Activated CD4-positive, alpha-beta T cell treated with anti-CD3 and anti-CD28 coated beads, Interleukin-2, amount 50 U/mL, for 4 hours (primary cell): ENCODE data around the gene AFF4.

Experiments
- DNase-seq, 2 experiments: peaks; one replicate each; pipeline ENCODE4 v3.0.0-alpha.2; 2020

Gene AFF4

DNA sequence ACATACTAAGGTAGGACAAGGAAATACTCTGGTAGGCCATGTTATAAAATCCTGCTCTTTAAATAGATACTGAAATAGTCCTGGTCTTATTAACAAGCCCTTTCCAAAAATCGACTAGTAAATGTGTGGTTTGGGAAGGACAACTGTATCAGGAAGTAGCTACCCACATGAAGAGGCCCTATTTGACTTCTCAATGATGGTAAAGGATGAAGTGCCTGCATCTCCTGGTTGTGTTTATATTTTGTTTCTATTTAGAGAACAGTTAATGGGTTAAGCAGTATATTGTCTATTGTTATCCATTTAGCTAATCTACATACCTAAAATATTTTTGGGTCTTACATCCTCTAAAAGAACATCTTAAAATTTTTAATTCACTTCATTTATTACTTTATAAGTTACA lies 109.6 kb downstream of the AFF4 start:
- DNase-seq, result no peak

DNA sequence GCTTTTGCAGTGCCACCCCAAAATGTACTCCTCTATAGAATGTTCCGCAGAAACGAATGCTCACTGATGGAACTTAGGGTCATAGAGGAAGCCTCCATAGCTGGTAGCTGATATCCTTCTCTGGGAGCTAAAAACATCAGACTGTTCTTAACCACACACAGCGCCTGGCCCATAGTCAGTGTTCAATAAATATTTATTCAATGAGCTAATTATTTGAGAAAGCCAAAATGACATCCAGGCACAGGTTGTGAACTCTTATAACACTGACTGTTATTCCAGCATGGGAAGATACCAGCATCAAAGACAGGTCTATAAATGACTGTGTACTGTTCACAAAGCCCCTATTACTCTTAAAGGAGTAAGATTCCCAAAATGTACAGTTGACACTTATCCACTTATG lies 110.1 kb downstream of the AFF4 start:
- DNase-seq, result no peak

DNA sequence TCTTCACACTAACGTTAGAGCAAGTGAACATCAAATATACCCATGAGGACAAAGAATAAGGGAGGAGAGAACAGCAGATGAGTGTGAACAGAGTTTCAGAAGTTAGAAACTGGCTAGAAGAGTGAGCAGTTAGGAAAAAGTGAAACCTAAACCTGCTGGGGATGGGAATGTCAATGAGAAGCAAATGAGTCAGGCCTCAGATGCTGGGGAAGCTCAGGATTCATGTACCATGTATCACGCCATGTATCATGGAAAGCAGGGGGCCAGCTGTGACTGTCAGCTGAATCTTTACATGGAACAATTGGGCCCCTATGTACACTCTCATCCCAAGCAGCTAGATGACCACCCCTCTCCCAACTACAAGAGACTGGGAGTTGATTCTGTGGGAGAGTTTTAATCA lies 113.4 kb downstream of the AFF4 start:
- DNase-seq, result no peak

DNA sequence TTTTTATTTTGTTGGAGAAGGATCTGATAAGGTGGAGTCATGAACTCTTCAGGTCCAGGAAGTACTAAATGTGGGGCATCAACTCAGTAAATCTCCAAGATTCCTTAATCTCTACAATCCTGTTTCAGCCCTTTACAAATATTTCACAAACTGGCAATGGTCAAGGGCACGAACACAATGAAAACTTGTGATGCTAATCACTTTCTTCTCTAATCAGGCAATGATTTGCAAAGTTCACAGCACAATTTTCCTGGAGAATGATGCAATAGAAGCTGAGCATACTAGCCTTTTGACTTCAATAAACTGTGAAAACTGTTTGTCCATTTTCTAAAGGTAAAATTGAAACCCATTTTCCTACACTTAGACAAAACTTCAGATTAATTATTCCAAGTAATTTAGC lies 114.1 kb downstream of the AFF4 start:
- no peak for DNase-seq

DNA sequence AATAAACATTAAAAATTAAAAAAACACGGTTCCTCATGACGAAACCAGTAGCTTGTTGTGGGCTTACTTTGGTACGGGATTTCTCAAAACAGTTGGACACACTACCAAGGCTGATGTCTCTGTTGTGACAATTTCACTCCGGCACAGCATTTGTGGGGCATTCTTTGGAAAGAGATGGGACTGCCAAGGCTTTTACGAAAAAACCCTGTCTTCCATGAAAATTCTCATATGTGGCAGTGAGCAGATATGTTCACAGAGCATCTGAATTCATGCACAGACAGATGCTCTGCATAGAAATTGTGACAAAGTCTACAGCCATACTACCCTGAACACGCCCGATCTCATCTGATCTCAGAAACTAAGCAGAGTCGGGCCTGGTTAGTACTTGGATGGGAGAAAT lies 115.2 kb downstream of the AFF4 start:
- no peak for DNase-seq

DNA sequence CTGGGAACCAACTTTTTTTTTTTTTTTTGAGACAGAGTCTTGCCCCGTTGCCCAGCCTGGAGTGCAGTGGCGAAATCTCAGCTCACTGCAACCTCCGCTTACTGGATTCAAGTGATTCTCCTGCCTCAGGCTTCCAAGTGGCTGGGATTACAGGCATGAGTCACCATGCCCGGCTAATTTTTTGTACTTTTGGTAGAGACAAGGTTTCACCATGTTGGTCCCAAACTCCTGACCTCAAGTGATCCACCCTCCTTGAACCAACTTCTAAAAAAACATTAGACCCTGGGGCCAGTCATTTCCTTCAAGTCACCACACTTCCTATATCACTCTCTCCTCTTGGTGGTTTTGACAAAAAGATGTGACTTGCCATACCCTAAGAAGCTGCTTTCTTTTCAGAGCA lies 122.1 kb downstream of the AFF4 start:
- DNase-seq, result no peak

DNA sequence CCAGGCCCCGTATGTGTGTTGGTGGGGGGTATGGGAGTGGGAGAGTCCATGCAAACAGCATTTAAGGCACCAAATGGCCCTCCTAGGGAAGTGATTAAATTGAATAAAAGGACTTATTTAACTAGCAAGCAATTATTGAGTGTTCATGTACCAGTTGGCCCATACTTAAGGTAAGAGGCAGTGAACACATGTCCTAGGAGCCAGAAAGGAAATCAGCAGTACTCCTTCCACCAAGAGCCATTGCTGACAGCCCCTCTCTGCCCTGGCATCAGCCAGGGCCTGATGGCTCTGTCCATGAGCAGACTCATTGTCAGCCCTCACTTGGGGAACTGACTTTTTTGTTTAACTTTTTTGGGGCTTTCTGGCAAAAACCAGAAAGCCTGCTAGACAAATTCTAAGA lies 122.5 kb downstream of the AFF4 start:
- no peak for DNase-seq

DNA sequence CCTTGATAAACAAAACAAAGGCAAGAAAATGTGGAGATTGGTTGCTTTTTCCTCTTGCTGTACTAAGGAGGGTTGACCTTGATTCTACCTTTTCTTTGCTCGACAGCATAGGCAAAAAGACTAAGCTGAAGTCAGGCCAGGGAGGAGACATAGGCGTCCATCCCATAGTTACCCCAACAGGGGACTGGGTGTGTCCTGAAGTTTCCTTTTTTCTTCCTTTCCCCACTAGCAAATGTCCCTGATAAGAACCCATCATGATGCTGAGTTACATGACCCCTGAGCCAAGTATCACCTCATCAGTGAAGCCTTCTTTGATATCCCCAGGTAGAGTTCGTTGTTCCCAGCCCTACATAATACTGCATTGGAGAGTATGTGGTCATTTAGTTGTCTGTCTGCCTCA lies 123.1 kb downstream of the AFF4 start:
- no peak for DNase-seq

DNA sequence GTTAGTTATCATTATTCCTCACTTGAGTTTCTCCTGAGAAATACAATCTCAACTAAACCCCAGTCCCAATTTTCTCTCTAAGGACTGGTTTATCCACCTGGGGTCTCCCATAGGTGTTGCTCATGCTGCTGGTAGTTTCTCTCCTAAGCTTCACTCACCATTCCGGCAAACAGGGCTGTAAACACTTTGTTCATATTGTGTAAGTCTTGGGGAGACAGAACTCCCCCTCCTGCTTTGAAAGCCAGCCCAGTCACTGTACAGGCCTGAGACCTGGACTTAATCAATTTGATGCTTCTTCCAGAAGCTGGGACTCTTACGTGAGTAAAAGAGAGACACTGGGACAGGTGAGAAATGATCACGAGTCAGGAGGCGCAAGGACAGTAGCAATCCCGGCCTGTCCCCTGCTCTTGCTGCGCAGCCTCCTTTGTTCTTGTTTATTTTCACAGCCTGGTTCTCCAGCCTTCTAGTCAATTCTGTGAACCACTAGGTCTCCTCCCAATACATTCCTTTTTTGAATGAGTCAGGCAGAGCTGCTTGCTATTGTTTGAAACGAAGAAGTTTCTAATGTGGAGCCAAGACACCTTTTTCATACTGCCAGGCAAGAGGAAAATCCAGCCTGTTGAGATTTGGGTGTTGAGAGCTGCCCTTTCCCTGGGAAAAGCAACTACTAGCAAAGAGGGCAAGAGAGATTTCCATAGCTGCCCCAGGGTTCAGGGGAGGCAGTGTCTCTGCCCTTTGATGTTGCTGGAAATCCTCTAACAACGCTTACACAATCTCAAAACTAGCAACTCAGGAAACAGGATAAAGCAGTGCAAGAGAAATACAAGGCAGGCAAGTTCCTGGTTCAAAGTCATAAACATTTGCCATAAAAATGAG lies 123.8 kb downstream of the AFF4 start:
- no peak for DNase-seq

DNA sequence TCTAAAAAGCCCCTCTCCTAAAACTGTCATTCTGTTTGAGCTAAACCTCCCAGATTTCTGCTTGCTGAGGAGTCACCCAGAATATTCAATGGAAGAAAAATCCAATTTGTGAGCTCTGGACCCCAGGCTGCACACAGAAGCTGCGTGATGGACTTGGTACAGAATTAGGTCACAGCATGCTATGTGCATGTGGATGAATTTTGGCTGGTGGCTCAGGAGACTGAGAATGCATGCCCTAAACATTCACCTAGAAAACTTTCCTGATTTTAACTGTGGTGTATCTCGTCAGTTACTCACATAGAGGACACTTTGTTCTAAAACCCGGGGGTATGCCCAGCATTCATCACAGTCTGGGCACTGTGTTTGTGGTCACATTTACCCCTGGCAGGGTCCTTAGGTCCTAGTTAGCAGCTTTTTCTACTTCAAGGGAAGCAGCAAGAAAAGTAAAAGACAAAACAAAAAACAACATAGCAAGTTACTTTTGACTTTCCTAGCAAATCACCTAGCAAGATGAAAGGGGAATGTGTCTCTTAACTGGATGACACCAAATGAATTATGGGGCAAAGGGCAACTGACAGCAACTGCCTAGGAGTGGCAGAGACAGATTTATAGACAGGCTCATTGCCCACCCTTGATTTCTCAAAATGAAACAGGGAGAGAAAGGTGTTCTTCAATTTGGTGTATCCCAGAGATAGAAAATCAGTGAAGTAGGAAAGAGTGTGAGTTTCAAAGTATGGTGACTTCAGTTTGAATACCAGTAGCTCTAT lies 124.7 kb downstream of the AFF4 start:
- DNase-seq, result no peak

DNA sequence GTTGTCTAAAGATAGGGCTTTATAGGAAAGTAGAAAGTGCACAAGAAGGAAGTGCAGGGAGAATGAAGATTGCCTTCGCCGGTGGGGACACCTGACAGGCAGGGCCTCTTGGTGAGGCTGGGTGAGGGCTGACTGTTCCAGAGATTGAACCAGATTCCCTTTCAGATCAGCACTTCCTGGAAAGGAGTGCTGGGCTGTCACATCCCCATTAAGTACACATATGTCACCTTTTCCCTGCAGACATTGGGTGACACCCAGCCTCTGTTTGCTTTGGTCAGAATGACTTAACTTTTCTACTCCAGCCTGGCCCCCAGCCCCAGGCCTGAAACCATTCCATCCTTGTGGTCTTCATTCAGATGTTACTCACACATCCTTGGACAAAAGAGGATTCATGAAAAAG lies 125.6 kb downstream of the AFF4 start:
- no peak for DNase-seq

DNA sequence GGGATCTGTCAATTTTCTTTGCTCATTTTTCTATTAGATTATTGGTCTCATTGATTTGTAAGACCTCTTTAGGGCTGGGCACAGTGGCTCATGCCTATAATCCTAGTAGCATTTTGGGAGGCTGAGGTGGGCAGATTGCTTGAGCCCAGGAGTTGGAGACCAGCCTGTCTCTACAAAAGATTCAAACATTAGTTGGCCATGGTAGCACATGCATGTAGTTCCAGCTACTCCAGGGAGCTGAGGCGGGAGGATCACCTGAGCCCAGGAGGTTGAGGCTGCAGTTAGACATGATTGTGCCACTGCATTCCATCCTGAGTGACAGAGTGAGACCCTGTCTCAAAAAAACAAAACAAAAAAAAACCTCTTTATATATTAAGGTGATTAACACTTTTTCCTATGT lies 126.6 kb downstream of the AFF4 start:
- DNase-seq, result no peak

DNA sequence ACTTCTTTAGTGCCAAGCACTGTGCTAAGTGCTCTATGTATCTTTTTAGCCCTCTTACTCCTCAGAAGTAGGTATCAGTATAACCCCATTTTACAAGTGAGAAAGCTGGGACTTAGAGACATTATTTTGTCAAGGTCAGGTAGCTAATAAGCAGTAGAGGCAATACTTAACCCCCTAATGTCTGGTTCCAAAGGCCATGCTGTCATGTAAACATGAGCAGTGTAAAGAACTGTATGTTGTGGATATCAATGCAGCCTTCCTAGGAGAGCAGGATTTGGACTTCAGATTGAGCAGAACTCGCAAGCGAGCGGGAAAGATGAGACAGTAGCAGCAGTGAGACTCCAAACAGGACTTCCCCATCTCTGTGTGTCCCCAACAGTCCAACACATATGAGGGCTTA lies 129.4 kb downstream of the AFF4 start:
- no peak for DNase-seq

DNA sequence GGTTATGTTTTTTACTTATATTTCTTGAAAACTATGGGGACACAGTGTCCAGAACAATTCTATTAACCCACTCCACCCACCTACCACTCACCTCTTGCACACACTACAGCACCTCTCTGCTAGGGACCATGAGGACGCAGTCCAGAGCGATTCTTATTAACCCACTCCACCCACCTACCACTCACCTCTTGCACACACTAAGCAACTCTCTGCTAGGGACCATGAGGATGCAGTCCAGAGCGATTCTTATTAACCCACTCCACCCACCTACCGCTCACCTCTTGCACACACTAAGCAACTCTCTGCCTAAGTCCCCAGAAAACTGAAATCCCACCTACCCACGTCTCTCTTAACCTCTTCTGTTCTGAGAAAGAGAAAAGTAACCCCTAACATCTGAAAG lies 130.8 kb downstream of the AFF4 start:
- no peak for DNase-seq

DNA sequence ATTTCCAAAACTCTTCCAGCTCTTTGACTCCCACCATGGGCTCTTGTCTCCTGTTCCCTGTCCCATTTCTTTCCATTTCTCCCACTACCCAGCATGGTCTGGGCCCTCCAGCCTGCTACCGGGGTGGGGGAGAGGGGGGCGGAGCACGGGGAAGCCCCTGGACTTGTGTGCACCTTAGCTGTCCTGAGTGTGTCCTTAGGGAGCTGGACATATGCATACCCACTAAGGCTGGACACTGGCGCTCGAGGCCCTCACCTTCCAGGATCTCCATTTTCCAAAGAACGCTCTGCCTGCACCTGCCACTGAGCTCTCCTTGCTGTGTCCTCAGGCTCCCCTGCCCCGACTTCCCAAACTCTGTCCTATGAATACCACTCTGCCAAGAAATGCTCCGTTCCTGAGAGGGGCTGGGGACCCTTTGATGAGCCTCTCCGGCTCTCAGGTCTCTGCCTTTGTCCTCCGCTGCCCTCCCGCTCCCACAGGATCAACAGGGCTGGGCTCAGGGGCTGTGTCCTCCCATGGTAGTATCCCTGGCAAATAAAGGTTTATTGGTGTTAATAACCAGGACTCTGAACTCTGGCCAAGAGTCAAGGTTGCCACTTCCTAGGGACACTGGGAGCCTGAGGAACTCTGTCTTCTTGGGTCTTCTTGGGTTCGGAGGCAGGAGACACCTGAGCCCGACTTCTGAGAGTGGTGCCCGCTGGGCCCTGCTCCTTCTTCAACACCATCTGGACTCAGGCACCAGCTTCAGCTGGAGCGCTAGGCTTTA lies 132.2 kb downstream of the AFF4 start:
- no peak for DNase-seq

DNA sequence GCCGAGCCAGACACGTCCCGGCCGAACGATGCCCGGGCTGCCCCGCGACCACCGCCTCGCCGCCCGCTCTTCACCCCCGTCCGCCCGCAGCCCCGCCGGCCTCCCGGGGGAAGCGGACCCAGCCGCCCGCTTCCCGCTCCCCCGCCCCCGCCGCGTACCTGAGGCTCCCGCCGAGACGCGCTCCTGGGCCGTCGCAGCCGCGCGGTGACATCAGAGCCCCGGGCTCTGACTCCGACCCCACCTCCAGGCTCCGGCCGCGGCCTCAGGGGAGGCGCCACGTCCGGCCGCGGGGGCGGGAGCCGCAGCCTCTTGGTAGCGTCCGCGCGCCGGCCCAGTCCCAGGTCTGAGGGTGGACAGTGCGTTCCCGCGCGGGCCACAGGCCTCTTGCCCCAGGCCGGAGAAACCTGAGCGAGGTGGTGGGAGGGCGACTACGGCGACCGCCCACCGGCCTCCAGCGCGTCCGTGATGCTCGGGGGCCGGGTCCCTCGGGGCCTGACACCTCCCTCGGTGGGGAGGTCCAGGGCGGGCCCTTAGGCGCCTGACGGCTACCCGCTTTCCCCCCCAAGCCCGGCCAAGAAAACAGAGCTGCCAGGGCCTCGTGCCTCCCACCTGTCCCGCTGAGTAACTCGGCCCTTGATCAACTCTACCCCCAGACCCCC lies 132.9 kb downstream of the AFF4 start, which contains the start of gene SHROOM1:
SHROOM1 (minus strand) TSS at position 212 of the 659 bp plus-strand sequence. CDS start 4,507 bp downstream, outside the sequence.
- DNase-seq, result no peak

DNA sequence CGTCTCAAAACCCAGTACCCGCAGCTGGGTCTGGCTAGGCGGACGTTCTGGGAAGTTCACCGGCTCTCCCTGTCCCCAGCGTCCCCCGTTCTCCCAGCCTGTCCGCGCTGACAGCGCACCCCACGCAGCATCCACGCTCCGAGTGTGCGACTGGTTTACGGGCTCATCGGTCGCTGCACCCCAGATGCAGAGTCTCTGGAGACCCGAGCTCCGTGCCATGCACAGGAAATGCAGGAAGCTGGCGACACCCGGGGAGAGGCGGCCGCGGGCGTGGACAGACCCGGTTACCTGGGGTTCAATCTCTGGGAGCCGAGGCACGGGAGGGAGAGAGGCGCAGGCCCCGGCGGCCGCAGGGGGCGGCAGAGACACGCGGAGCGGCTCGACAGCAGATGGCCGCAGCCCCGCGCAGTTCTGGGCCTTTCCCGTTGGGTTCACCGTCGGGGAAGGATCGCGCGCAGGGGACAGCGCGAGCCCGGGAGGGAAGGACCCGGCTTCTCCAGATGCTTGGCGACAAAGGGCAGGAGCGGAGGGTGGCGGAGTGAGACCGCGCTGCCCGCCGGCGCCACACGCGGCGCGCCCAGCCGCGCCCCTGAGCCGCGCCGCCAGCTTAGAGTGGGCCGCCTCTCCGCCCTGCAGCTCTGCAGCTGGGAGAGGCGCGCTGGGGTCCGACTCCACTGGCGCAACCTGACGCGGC lies 133.5 kb downstream of the AFF4 start:
- DNase-seq, result peak; percentile 60 to 64

DNA sequence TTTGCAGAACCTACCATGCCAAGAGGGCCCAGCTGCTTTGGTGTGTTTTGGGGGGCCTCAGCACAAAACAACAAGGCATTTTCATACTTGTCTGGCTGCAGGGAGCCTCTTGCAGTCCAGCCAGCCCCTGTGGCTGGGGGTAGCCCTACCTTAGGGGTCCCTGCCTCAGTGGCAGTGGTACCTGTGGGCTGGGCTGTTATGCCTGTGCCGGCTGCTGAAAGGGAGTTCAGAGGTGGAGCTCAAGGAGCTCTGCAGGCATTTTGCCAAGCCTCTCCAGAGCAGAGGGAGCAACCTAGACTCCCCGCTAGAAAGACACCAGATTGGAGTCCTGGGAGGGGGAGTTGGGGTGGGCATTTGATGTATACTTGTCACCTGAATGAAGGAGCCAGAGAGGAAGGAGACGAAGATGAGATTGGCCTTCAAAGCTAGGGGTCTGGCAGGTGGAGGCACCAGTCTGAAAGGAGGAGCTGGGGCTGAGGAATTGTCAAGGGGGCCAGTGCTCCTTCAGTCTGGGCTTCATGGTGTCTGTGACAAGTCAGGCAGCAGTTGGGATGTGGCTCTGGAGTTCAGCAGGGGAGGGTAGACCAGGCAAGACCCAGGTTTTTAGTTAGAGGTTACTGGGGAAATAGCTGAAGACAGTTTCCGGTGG lies 134.5 kb downstream of the AFF4 start:
- DNase-seq, result no peak

DNA sequence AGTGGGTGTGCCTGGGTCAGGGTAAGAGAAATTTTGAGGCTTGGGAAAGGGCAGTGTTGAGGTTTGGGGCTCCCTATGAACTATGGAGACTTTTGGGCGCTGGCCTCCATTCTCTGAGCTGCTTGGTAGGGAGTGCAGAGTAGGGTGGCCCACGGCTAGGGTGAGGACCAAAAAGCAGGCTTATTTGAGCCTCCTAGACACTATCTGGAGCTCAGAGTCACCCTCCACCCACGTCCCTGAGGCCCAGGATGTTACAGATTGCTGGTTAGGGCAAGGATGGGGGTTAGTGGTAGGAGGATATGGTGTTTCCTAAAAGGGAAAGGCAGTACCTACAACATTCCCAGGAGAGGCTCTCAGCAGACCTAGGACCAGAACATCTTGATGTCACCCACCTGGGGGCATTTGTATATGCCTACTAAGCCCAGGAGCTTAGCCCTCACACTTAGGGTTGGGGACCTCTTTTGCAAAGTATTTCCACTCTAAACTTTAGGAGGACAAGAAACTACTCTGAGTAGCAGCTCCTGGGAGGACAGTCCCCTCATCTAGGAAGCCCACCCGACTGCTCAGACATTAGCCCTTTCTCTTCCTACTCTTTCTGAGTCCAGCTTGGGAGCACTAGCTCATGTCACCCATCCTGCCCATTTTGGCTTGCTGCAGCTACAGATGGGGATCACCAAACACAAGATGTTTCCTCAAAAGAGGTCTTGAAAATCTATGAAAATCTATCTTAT lies 135.3 kb downstream of the AFF4 start:
- DNase-seq, result no peak

DNA sequence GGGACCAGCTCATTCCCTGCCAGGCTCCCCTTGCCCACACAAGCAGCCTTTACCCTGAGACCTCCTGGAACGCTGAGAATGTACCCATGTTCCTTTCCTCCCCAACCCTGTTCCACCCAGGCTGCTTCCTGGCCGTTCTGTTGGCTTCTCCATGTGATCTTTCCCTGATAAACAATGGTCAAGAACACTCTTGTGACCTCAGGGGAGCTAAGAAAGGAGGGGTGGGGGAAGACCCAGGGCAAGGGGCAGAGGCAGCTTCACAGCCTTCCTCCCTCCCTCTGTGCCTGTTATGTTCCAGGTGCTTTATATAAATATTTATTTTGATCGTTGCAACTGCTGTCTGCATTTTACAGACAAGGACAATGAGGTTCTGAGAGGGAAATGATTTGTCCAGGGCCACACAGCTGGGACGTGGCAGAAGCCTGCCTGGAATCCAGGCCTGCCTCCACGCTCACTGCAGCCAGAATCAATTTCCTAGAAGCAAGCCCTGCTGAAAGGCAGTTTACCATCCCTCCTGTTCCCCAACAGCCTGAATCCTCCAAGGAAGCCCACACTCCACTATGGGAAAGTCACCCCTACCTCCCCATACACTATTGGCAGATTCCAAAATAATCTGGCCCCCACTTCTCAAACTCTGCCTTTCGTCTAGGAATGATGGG lies 136.9 kb downstream of the AFF4 start:
- DNase-seq, result no peak
